Prostate gland (tissue), 2 donors: ENCODE results near the gene ZNF581.

ENCODE experiments used
- POLR2A ChIP-seq: fragments of 450-650 bp; IDR thresholded peaks from one replicate; pipeline ENCODE4 v1.6.1; 2016; ENCODE audit warnings: antibody characterized with exemption, mild to moderate bottlenecking
- TF ChIP-seq, protein P1 (sequence below), 4 experiments: fragments of 200-600 bp in 2 of 4; fragments of 450-650 bp in 2 of 4; sonication (generic) in 2 of 4; IDR thresholded peaks; 1 replicate in 3 of 4; 2 replicates in 1 of 4; pipeline ENCODE4 v1.5.1; 2016 to 2019; ENCODE audit warnings: antibody characterized with exemption in 4 of 4, mild to moderate bottlenecking in 2 of 4, moderate library complexity in 2 of 4

DNA sequence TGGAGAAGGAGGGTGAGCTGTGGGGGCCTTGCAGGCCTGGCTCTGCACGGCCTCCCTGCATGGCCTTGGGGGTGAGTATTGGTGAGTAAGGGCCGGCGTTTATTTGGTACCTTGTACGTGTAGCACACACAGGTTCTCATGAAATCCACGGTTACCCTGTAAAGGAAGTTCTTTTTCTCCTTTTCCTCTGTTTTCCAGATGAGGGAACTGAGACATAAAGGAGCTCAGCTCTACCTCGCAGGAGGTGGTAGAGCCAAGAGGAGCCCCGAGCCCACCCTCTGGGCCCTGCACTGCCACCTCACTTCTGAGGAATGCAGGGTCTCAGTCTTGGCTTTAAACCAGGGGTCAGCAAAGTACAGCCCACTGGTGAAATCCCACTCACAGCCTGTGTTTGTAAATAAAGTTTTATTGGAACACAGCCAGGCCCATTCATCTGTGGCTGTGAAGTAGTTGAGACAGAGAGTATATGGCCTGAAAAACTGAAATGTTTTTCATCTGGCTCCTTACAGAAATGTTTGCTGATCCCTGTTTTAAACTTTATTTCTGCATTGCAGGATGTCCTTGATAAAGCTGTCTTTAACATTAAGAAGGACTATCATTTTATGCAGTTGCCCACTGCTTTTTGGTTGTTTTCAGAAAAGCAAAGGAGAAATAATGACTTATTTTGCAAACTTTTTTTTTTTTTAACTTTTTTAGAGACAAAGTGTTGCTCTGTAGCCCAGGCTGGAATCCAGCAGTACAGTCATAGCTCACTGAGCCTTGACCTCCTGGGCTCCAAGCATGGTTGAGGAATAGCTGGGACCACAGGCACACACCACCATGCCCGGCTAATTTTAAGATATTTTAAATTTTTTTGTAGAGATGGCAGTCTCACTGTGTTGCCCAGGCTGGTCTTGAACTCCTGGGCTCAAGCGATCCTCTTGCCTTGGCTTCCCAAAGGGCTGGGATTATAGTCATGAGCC, 38.0 kb downstream of the ZNF581 start:
- TF ChIP-seq, protein P1, sequence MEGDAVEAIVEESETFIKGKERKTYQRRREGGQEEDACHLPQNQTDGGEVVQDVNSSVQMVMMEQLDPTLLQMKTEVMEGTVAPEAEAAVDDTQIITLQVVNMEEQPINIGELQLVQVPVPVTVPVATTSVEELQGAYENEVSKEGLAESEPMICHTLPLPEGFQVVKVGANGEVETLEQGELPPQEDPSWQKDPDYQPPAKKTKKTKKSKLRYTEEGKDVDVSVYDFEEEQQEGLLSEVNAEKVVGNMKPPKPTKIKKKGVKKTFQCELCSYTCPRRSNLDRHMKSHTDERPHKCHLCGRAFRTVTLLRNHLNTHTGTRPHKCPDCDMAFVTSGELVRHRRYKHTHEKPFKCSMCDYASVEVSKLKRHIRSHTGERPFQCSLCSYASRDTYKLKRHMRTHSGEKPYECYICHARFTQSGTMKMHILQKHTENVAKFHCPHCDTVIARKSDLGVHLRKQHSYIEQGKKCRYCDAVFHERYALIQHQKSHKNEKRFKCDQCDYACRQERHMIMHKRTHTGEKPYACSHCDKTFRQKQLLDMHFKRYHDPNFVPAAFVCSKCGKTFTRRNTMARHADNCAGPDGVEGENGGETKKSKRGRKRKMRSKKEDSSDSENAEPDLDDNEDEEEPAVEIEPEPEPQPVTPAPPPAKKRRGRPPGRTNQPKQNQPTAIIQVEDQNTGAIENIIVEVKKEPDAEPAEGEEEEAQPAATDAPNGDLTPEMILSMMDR (IDR thresholded peaks at IDR 0.05), result no peak
- TF ChIP-seq POLR2A, result no peak
